ENCODE measurements around the gene ARAP2.

DNA sequence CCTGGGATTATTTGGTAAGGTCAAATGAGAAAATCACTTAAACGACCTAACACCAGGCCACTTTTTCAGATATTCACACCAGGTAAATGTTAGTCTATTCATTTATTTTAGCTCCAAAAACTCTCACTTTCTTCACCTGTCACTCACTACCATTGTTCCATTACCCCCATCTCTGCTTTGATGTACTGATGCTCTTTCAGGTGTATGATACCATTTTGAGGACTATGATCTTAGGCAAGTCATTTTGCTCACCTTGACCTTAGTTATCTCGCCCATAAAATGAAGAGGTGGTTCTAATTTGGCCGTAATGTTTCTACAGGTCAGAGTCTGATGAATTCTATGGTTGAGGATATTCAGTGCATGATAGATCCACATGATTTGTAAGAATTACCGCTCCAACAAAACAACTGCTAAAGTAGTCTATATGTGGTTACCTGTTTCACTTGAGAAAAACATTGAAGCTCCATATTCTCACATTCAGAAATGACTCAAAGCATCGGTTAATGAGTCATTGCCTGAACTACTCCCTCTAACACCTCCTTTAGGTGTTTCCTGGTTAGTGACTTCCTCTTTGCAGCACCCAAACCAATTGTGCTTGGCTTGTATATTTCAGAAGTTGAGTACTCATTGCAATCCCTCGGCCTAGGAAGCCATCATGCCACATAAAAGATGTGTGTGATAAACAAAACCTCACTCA is 41.6 kb upstream of the ARAP2 start:
- no peak for TF ChIP-seq POLR2A (IDR thresholded peaks at IDR 0.05)
- TF ChIP-seq, protein P1, sequence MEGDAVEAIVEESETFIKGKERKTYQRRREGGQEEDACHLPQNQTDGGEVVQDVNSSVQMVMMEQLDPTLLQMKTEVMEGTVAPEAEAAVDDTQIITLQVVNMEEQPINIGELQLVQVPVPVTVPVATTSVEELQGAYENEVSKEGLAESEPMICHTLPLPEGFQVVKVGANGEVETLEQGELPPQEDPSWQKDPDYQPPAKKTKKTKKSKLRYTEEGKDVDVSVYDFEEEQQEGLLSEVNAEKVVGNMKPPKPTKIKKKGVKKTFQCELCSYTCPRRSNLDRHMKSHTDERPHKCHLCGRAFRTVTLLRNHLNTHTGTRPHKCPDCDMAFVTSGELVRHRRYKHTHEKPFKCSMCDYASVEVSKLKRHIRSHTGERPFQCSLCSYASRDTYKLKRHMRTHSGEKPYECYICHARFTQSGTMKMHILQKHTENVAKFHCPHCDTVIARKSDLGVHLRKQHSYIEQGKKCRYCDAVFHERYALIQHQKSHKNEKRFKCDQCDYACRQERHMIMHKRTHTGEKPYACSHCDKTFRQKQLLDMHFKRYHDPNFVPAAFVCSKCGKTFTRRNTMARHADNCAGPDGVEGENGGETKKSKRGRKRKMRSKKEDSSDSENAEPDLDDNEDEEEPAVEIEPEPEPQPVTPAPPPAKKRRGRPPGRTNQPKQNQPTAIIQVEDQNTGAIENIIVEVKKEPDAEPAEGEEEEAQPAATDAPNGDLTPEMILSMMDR (IDR thresholded peaks at IDR 0.05) = no peak
